Mesenchymal stem cell (in vitro differentiated cells and primary cell): ENCODE results near the gene ZNF594.
"Not testable (repeated sequence)": the region's sequence is repeated elsewhere in the genome, so short reads cannot be mapped to it uniquely, and the experiment has no call there.

ENCODE experiments used
- DNase-seq: peaks from one replicate; pipeline ENCODE4 v3.0.0-alpha.2; 2013
- H2AFZ ChIP-seq: one replicate; pipeline ENCODE4 v1.6.1; 2013; ENCODE audit warnings: low read depth, mild to moderate bottlenecking, control low read depth, inconsistent platforms, low read length, moderate library complexity
- H2AK5ac ChIP-seq: 2 replicates; pipeline ENCODE4 v1.6.1; 2013; ENCODE audit warnings: low read length, moderate library complexity, mild to moderate bottlenecking, inconsistent platforms; ENCODE audit not compliant: severe bottlenecking
- H2BK120ac ChIP-seq: one replicate; pipeline ENCODE4 v1.6.1; 2013; ENCODE audit warnings: low read depth, mild to moderate bottlenecking, inconsistent platforms, low read length, moderate library complexity
- H2BK12ac ChIP-seq, 2 experiments: one replicate each; pipeline ENCODE4 v1.6.1; 2013; ENCODE audit warnings: inconsistent platforms in 2 of 2, low read length in 2 of 2, mild to moderate bottlenecking in 2 of 2, moderate library complexity in 2 of 2, control low read depth in 1 of 2
- H2BK15ac ChIP-seq: one replicate; pipeline ENCODE4 v1.6.1; 2013; ENCODE audit warnings: mild to moderate bottlenecking, low read depth, inconsistent platforms; ENCODE audit not compliant: poor library complexity, severe bottlenecking
- H2BK5ac ChIP-seq: 2 replicates; pipeline ENCODE4 v1.6.1; 2013; ENCODE audit warnings: low read depth, mild to moderate bottlenecking, low read length, control low read depth, inconsistent platforms; ENCODE audit not compliant: poor library complexity, severe bottlenecking
- H3K14ac ChIP-seq, 2 experiments: one replicate each; pipeline ENCODE4 v1.6.1; 2013; ENCODE audit warnings: inconsistent platforms in 2 of 2, low read length in 2 of 2, control low read depth in 1 of 2, mild to moderate bottlenecking in 1 of 2, moderate library complexity in 1 of 2
- H3K18ac ChIP-seq, 2 experiments: one replicate each; pipeline ENCODE4 v1.6.1; 2013; ENCODE audit warnings: inconsistent platforms in 2 of 2, low read length in 2 of 2, control low read depth in 1 of 2, low read depth in 1 of 2, mild to moderate bottlenecking in 1 of 2
- H3K23ac ChIP-seq, 2 experiments: one replicate each; pipeline ENCODE4 v1.6.1; 2013; ENCODE audit warnings: inconsistent platforms in 2 of 2, low read length in 2 of 2, mild to moderate bottlenecking in 2 of 2, moderate library complexity in 2 of 2, control low read depth in 1 of 2
- H3K27ac ChIP-seq: 2 replicates; pipeline ENCODE4 v1.5.1; 2013; ENCODE audit warnings: mild to moderate bottlenecking, moderate library complexity, low read length, control low read depth, inconsistent platforms; ENCODE audit not compliant: poor library complexity, severe bottlenecking
- H3K27me3 ChIP-seq, 2 experiments: 2 replicates each; pipeline versions ENCODE4 v1.6.1 to v1.7.0; 2013; ENCODE audit warnings: low read length in 2 of 2, mild to moderate bottlenecking in 2 of 2, moderate library complexity in 2 of 2, control low read depth in 1 of 2, inconsistent platforms in 1 of 2; ENCODE audit not compliant: control insufficient read depth in 1 of 2, insufficient read depth in 1 of 2
- H3K36me3 ChIP-seq, 2 experiments: 2 replicates each; pipeline versions ENCODE4 v1.6.1 to v1.7.0; 2013; ENCODE audit warnings: low read length in 2 of 2, control low read depth in 1 of 2, inconsistent platforms in 1 of 2, low read depth in 1 of 2, mild to moderate bottlenecking in 1 of 2; ENCODE audit not compliant: insufficient read depth in 2 of 2, control insufficient read depth in 1 of 2
- H3K4ac ChIP-seq, 2 experiments: one replicate each; pipeline ENCODE4 v1.6.1; 2013; ENCODE audit warnings: inconsistent platforms in 2 of 2, low read length in 2 of 2, mild to moderate bottlenecking in 2 of 2, moderate library complexity in 2 of 2, control low read depth in 1 of 2, low read depth in 1 of 2
- H3K4me1 ChIP-seq: 2 replicates; pipeline ENCODE4 v1.6.1; 2013; ENCODE audit warnings: low read depth, low read length, control low read depth; ENCODE audit not compliant: control insufficient read depth, insufficient read depth
- H3K4me2 ChIP-seq: 2 replicates; pipeline ENCODE4 v1.6.1; 2013; ENCODE audit warnings: low read length, mild to moderate bottlenecking, inconsistent platforms; ENCODE audit not compliant: poor library complexity, severe bottlenecking
- H3K4me3 ChIP-seq, 2 experiments: 2 replicates each; pipeline versions ENCODE4 v1.5.1 to v1.7.0; 2013; ENCODE audit warnings: low read length in 2 of 2, mild to moderate bottlenecking in 2 of 2, control low read depth in 1 of 2, low read depth in 1 of 2; ENCODE audit not compliant: insufficient read depth in 1 of 2
- H3K79me1 ChIP-seq: replicated peaks from 2 replicates; pipeline ENCODE4 v1.6.1; 2013; ENCODE audit warnings: mild to moderate bottlenecking, control low read depth, low read length, inconsistent platforms; ENCODE audit not compliant: poor library complexity, severe bottlenecking
- H3K9ac ChIP-seq: 2 replicates; pipeline ENCODE4 v1.7.0; 2013; ENCODE audit warnings: mild to moderate bottlenecking, low read length, moderate library complexity
- H3K9me3 ChIP-seq: 2 replicates; pipeline ENCODE4 v1.7.0; 2013; ENCODE audit warnings: mild to moderate bottlenecking, low read length; ENCODE audit not compliant: control insufficient read depth
- H4K8ac ChIP-seq: one replicate; pipeline ENCODE4 v1.6.1; 2013; ENCODE audit warnings: inconsistent platforms, mild to moderate bottlenecking, low read length, moderate library complexity
- H4K91ac ChIP-seq: one replicate; pipeline ENCODE4 v1.6.1; 2013; ENCODE audit warnings: mild to moderate bottlenecking, low read length, inconsistent platforms
- WGBS: methylation state at CpG from one replicate; pipeline ENCODE4 v1.1.7; 2013; ENCODE audit warnings: mixed read lengths; 5-methylcytosine and 5-hydroxymethylcytosine counted together

The ZNF594 gene

GRCh38 chr17:5226940-5227878, 35.5 kb upstream of the ZNF594 start:
- Histone ChIP-seq H4K8ac (no peak overlapping the region), H3K4me3 (no peak overlapping the region), H3K4ac (no peak overlapping the region), H2BK12ac (no peak overlapping the region), H3K36me3 (peaks cover 5 to 26% of the 10 kb centered on the region in 2 experiments), H3K9ac (no peak overlapping the region), H3K18ac (no peak overlapping the region), H3K14ac (no peak overlapping the region), H2BK5ac (no peak overlapping the region), H2AK5ac (no peak overlapping the region), H2AFZ (no peak overlapping the region), H3K9me3 (no peaks in the 10 kb centered on the region), H3K23ac (no peak overlapping the region), H3K27ac (no peak overlapping the region), H3K27me3 (no peaks in the 10 kb centered on the region), H3K79me1 (no peaks in the 10 kb centered on the region), H2BK15ac (no peak overlapping the region), H3K4me2 (no peak overlapping the region), H2BK120ac (no peak overlapping the region), H4K91ac (no peak overlapping the region), H3K4me1 (peaks cover 2% of the 10 kb centered on the region)
- no peak for DNase-seq
- 97% methylated on average over 12 of the region's 15 CpGs for WGBS

DNA sequence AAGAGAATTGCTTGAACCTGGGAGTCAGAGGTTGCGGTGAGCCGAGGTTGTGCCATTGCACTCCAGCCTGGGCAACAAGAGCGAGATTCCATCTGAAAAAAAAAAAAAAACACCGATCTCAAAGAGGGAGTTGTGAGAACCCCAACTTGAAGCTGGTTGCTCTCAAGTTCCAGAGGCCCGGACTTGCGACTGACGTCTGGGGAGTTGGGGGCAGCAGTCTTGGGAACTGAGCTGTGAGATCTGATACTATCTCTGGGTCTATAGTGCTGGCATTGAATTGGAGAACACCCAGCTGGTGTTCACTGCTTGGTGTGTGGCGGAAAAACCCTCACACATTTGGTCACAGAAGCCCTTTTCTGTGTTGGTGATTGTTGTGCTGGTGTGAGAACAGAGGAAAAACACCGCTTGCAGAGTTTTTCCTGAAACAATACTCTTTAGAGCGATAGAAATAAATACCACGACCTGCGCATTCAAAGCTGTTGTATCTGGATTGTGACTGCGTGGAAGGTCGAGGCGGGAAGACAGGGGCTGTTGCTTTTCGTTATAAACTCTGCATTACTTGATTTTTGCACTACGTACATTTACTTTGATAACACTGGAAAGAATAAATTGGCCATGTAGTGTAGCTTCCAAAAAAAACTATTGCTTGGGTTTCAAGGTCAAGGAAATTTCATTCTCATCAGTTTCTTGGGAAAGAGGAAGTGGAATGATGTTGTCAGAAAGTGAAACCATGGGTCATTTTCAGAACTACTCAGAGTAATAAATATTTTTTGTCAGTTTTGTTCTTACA, 34.2 kb upstream of the ZNF594 start:
- H3K23ac ChIP-seq: no peak overlapping the region
- H4K91ac ChIP-seq: no peak overlapping the region
- H3K36me3 ChIP-seq: peaks cover 5 to 21% of the 10 kb centered on the region in 2 experiments
- no peak overlapping the region for H2BK120ac ChIP-seq
- H3K4me3 ChIP-seq: no peak overlapping the region
- H3K18ac ChIP-seq: no peak overlapping the region
- H2AK5ac ChIP-seq: no peak overlapping the region
- H3K4ac ChIP-seq: no peak overlapping the region
- no peak overlapping the region for H2BK15ac ChIP-seq
- H3K4me1 ChIP-seq: peaks cover 4% of the 10 kb centered on the region
- no peaks in the 10 kb centered on the region for H3K9me3 ChIP-seq
- no peak overlapping the region for H4K8ac ChIP-seq
- 90% methylated on average over 17 of the region's 17 CpGs for WGBS
- H3K14ac ChIP-seq: no peak overlapping the region
- H2BK12ac ChIP-seq: no peak overlapping the region
- H3K27ac ChIP-seq: no peak overlapping the region
- no peak for DNase-seq
- no peak overlapping the region for H2BK5ac ChIP-seq
- H3K9ac ChIP-seq: no peak overlapping the region
- no peaks in the 10 kb centered on the region for H3K79me1 ChIP-seq
- no peak overlapping the region for H2AFZ ChIP-seq
- H3K27me3 ChIP-seq: no peaks in the 10 kb centered on the region
- H3K4me2 ChIP-seq: no peak overlapping the region

GRCh38 chr17:5221912-5222311, 30.2 kb upstream of the ZNF594 start:
- not testable (repeated sequence) for H3K4me3 ChIP-seq, H3K27me3 ChIP-seq, H2AK5ac ChIP-seq, H3K18ac ChIP-seq, H3K9ac ChIP-seq, H3K27ac ChIP-seq, H2BK120ac ChIP-seq, H2BK15ac ChIP-seq, H3K23ac ChIP-seq, H3K4me2 ChIP-seq, H2BK12ac ChIP-seq, H2BK5ac ChIP-seq, H3K4me1 ChIP-seq, H4K8ac ChIP-seq, H3K4ac ChIP-seq, H3K9me3 ChIP-seq, H3K79me1 ChIP-seq, H3K14ac ChIP-seq, DNase-seq, H4K91ac ChIP-seq, H2AFZ ChIP-seq
- 98% methylated on average over 11 of the region's 12 CpGs for WGBS
- H3K36me3 ChIP-seq: peaks cover 3 to 21% of the 10 kb centered on the region in 2 experiments

DNA sequence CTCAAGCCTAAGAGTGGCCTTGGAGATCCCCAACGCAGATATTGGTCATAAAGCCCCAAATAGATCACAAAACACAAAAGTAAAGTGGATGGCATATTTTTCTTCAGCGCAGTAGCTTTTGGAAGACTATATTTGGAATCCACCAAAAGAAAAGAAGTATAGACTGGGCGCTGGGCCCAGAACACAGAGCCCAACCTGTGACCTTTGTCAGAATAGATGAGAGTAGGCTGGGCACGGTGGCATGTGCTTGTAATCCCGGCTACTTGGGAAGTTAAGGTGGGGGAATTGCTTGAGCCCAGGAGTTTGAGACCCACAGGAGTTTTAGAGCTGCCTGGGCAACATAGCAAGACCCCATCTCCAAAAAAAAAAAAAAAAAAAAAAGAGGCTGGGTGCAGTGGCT, 28.4 kb upstream of the ZNF594 start:
- no peak overlapping the region for H2AK5ac ChIP-seq
- no peak overlapping the region for H2AFZ ChIP-seq
- no peaks in the 10 kb centered on the region for H3K9me3 ChIP-seq
- no peak overlapping the region for H3K27ac ChIP-seq
- H3K23ac ChIP-seq: no peak overlapping the region
- no peak overlapping the region for H3K4me2 ChIP-seq
- no peak overlapping the region for H3K9ac ChIP-seq
- no peak overlapping the region for H2BK12ac ChIP-seq
- H2BK120ac ChIP-seq: no peak overlapping the region
- 93% methylated on average over 3 of the region's 5 CpGs for WGBS
- H3K4me3 ChIP-seq: no peak overlapping the region
- peaks cover 0 to 33% of the 10 kb centered on the region in 2 experiments for H3K36me3 ChIP-seq
- H3K18ac ChIP-seq: no peak overlapping the region
- H2BK5ac ChIP-seq: no peak overlapping the region
- H3K14ac ChIP-seq: no peak overlapping the region
- H4K8ac ChIP-seq: no peak overlapping the region
- H3K79me1 ChIP-seq: no peaks in the 10 kb centered on the region
- no peak for DNase-seq
- no peak overlapping the region for H2BK15ac ChIP-seq
- H3K4ac ChIP-seq: no peak overlapping the region
- H3K27me3 ChIP-seq: no peaks in the 10 kb centered on the region
- no peak overlapping the region for H4K91ac ChIP-seq
- peaks cover 4% of the 10 kb centered on the region for H3K4me1 ChIP-seq
